NCI-H128 (cell line): ENCODE measurements around the gene ADAMTS9.
A peak's percentile ranks its signal among the peaks of the same experiment; 100 is the strongest.

Experiments used
- DNase-seq: peaks from one replicate; lab custom pipeline; 2025; ENCODE audit not compliant: unreplicated experiment; lab: John Stamatoyannopoulos, UW

Gene ADAMTS9

DNA sequence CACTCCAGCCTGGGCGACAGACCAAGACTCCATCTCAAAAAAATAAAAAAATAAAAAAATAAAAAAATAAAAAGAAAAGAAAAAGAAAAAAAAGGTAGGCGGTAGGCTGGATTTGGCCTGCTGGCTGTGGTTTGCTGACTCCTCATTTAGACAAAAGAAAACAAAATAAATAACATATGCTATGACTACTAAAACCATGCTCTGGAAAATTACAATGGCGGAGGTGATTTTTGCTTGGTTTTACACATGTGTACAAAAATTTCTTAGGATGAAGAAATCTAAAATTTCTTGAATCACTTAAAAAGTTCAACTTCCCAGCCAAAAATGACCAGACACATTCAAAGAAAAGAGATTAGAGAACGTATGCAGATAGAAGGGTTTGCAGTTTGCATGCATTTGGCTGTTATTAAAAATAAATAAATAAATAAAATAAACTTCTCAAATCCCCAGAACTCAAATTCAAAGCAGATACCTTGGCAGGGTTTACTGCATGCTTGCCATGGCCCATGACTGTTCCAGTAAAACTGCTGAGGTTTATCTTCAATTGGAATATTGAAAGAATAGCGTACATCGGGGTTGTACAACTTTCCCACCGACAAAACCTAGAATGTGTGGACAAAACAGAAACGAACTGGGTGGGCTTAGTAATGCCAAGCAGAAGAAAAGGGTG is 65.9 kb downstream of the ADAMTS9 start:
- DNase-seq: no peak

DNA sequence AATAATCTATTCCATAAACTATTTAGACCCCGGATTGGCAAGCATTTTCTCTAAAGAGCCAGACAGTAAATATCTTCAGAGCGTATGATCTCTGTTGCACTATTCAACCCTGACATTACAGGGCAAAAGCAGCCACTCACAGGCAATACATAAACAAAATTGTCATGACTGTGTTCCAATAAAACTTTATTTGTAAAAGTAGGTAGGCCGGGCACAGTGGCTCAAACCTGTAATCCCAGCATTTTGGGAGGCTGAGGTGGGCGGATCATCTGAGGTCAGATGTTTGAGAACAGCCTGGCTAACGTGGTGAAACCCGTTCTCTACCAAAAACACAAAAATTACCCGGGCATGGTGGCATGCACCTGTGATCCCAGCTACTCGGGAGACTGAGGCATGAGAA is 66.5 kb downstream of the ADAMTS9 start:
- DNase-seq: no peak

DNA sequence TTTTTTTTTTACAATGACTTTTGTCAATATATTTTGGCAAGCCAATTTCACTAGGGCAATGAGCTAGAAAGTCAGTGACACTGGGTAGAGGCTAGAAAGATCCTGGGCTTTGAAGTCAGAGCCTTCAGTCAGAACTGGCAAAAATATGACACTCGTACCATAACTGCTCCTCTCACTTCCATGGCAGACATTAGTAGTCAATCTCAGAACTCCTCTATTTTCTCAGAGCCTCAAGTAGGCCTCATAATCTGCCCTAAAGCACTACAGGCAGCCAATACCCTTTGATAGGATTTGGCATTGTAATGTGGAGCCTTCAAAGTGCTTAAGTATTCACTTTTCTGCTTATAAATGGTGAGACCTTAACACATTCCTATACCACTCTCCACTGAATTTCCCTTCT is 67.8 kb downstream of the ADAMTS9 start:
- no peak for DNase-seq

DNA sequence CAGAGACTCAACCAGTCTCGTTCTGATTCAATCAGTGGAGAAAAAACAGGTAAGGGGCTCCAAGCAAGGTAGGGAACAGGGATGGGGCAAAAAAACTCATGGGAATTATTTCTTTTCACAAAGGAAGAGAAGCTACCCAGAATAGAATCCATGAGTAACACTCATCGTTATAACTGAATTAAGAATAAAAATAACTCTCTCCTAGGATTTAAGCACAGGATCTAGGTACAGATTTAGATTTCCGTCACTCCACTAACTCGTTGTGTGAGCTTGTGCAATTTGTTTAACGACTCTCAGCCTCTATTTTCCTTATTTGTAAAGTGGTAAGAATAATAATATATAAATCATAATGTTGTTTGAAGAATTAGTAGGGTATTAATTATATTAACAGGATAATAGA is 68.6 kb downstream of the ADAMTS9 start:
- DNase-seq: no peak

DNA sequence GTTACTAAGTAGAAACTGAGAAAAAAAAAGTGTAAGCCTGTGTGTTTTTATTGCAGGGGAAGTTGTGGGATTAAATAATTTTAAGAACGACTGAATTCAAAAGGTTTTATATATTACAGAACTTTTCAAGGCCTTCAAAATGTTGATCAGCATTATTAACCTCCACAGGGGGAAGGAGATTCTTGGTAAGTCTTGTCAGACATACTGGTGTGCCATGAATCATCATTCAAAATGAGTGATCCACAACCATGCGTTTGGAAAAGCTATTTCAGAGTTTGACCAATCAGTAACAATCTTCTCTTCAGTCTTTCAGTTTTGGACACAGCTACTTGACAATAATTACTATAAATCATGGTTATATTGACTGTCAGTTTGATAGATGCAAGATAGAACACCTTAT is 70.2 kb downstream of the ADAMTS9 start:
- DNase-seq: no peak

DNA sequence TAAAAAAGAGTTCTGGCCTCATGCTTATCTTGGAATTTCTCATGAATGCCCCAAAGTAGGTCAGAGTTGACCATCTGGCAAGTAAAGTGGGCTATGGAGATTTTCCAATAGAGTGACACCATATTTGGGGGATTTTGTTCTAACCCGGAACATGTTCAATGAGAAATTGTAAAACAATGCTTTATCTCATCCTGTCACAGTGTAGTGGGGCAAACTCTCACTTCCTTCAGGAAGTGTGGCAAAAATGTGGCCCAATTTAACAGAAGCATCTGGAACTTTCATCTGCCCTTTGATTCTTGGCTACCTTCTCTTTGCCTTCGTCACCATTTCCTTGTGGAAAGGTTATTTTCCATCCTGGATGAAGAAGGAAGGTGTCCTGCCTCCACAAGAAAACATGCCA is 70.8 kb downstream of the ADAMTS9 start:
- no peak for DNase-seq

DNA sequence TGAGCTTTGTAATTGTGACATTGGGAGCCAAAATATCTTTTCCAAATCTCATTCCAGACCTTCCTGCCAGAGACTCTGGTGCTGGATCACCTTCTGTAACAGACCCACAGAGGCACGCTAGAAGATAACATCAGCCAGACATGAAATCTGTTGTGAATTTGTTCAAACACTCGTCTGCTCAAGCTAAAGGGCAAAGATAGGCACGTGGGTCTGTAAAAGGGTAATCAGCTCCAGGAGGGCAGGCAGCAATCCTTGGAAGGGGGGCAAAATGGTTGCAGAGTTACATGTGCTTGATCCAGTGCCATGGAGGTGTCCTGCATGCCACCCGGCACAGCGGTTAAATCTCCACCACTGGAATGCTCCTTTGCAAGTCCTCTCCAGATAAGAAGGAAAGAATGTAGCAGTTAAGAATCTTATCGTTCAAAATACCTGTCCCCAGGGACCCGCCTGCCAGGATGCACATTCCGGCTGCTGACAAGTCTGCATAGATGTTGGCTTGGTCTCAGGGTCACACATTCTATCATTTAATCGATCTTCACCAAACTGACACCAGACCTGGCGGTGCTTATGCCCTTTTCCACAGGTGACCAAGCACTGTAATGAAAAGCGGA is 74.8 kb downstream of the ADAMTS9 start:
- no peak for DNase-seq

DNA sequence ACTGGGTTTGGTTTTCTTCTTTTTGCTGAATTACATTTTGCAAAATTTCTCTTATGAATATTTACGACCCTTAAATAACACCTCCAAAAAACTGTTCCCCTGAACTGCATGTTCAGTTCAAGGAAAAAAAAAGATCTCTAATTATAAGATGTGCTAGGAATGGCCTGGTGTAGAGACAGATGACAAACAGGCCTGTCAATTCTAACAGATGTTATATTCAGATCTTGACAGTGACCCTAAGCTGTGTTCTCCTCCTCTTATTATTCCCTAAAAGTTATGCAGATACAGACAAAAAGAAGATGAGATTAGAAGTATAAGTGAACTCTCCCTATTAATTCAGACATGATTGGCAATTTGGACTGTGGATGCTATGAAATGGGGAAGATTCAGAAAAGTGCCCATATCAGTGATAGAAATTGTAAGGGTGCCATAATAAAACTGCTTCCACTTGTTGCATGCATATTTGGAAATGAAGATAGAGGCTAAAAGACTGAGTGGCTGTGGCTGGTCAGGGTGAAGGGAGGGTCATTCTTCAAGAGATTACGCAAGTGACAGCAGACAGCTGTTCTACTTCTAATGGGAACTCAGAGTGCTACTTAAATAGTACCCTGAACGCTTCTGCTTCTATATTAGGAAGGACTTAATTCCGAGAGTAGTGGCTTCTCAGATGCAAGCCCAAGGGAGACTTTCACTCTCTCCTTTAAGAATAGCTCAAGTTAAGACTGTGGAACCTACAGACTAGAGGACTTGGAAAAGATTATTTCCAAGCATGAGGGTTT is 75.5 kb downstream of the ADAMTS9 start:
- no peak for DNase-seq

DNA sequence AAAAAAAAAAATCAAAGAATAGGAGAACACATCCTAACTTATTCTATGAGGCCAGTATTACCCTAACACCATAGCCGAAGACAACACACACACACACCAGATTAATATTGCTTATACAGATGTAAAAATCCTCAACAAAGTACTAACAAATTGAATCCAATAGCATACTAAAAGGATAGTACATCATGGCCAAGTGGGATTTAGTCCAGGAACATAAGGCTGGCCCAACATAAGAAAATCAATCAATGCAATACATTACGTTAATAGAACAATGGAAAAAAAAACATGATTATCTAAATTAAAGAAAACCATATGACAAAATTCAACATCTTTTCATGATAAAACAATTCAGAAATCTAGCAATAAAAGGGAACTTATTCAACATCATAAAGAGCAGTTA is 79.1 kb downstream of the ADAMTS9 start:
- DNase-seq: no peak

DNA sequence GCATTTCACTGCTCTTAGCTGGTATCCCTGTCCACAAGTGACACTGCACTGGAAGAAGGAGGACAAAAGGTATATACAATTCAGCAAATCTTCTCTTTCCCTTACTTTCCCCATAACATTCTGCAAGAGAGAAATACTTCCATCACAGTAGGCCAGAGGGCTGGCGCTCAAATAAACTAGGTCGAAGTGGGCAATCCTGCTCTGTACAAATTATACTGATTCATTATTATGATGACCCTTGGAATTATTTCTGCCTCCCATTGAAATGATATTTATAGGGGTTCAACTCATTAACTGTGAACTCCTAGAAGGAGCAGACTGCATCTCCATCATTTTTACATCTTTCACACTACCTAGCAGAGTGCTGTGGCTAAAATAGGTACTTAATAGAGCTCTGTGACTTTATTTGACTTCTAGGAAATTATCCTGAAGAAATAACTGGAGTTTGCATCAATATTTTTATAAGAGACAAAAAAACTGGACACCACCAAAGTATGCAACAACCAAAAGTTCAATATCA is 80.7 kb downstream of the ADAMTS9 start:
- no peak for DNase-seq

DNA sequence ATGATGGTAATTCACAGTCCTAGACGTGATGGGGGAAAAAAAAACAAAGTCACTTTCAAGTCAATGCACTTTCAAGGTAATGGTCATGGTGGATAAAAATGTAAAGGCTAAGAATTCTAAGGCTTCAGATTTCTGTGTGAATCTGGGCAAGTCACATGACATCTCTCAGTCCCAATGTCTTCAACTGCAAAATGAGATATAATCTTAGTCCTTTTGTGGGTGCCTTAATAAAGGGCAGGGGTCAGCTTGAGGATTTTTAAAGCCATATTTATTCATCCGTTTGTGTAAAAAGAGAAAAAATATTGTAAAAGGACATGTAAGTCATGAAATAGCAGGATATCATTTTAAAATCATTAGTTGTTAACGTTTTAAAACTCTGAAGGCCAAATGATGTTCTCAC is 83.5 kb downstream of the ADAMTS9 start:
- no peak for DNase-seq

DNA sequence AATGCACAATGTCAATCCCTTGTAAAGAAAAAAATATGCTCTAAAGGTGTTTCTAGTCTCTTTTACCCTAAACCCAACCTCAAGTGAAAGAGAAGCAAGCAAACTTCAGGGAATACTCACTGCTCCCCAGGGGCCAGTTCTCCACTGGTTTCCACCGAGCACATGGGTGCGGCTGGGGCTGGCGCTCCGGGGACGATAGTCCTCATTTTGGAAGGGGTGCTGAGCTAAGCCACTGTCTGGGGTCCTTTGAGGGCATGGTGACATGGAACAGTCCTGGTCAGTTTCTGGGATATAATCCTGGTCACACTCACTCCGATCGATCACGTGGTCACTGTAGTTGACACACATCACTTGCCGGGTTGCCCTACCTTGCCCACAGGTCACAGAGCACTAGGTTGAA is 86.0 kb downstream of the ADAMTS9 start:
- no peak for DNase-seq

DNA sequence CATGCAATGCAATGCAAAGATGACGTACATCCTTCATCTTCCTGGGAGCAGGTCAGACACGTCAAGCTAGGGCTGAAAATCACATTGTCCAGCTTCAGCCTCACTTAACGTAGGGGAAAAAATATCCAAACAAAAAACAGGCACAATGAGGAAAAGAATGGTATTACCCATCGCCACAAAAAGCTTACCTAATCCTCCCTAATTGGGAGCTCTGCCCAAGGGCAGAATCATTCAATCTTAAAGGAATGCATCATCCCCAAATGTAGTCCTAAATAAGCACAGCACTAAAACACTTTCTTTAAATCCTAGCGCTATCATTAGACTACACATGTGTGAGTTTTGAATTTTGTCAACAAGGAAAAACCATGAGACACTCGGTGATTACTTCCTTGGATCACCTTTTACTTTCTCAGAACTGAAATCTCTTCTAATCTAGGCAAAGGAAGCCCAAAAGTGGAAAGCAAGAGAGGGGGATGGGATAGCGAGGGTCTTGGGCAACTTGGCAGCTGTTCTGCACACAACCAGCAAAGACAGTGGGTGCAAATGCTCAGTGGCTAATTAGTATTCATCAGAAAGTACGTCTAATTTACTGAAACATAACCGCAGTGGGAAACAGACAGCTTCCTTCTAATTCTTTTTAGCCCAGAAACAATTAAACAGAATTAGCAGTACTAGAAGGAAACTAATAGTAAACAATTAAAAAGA is 87.4 kb downstream of the ADAMTS9 start:
- DNase-seq: no peak

DNA sequence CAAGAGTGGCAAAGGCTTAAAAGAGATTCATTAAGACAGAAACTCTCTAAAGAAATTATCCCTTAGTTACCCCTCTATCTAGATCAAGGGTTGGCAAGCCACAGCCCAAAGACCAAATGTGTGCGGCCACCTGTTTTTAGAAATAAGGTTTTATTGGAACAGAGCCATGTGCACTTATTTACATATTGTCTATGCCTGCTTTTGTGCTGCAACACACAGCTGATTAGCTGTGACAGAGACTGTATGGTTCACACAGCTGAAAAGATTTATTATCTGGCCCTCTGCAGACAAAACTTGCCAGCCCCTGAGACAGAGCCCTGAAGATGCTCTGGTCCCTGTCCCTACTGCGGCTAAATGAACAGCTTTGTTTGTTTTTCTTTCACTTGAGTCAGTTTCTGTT is 88.1 kb downstream of the ADAMTS9 start:
- DNase-seq: peak; percentile 3

DNA sequence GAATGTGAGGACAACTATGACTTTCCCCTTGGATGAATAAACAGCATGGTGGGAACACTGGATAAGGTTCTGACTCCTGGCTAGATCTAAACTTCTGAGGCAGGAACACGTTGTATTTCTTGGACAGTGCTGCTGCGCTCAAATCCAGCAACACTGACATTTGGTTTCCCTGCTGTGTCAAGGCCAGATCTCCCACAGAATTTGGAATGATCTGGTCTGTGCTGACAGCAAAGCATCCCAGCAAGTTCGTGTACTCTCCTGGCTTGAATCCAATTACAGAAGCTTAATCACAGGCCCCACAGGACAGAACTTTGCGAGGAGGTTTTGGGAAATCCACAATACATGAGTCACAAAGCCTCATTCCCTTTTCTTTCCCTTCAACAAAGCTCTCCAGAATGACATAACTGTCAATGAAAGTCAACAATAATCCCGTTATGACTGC is 92.5 kb downstream of the ADAMTS9 start:
- DNase-seq: no peak

DNA sequence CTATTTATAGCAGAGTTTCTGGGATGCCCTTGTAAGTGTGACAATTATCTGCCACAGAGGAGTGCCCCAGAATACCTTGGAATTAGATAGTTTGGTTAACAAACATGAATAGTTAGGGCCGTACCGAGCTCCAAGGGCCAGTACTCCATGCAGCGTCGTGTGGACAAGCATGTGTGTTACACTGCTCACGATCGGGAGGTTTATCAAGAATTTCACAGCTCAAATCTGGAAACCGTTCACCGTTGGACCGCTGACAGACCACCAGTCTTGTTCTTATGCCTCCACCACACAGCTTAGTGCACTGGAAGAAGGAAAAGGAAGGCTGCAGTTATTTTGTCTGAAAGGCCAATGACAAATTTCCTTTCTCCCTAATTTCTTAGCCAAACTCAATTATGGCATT is 93.7 kb downstream of the ADAMTS9 start:
- DNase-seq: no peak

DNA sequence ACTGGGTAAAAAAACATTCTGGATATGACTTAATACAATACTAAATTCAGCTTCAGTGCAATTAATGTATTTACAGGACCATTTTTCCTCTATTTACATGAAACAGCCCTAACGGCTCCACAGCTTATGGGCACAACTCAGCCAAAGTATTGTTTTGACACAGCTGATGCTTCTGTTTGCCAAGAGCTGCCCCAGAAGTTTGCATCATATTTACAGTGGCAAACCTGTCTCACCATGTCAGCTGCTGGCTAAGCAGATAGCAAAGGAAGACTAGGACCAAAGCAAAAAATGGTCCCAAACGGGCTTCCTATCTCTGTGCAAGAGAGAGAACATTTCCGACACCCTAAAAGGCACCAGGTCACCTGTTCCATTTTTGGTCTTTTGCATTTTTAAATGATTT is 94.5 kb downstream of the ADAMTS9 start:
- no peak for DNase-seq

DNA sequence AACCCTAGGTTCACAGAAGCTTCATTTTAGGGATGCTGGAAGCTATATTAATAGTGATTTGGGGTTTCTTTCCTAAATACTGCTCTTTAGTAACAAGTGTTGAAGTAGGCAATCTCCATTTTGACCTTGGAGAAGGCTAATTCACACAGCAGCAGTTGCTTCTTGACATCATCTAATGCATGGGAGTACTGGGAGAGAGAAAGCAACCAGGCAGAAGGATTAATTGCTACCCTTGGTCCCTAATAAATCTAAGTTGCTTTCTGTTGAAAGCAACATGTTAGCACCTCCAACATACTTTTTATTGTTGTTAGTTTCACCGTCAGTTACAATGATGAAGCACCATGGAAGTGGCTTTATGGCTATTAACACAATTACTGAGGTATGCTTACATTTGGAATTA is 96.2 kb downstream of the ADAMTS9 start:
- DNase-seq: no peak

DNA sequence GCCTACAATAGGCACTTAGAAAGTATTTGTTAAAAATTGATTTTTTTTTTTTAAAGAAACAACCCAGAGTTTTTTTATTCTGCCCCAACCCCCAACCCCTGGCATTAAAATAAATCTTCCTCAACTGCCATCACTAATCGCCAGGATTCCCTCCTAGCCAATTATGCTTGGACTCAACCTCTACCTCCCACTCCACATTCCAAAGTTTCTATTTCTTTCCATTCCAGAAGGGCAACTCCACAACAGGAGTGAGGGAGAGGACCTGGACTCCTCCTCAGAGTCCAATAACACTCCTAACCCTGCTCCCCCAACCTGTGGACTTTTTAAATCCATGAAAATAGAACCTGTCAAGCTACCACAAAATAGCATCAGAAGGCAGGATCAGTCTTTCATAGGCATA is 99.4 kb downstream of the ADAMTS9 start:
- no peak for DNase-seq

DNA sequence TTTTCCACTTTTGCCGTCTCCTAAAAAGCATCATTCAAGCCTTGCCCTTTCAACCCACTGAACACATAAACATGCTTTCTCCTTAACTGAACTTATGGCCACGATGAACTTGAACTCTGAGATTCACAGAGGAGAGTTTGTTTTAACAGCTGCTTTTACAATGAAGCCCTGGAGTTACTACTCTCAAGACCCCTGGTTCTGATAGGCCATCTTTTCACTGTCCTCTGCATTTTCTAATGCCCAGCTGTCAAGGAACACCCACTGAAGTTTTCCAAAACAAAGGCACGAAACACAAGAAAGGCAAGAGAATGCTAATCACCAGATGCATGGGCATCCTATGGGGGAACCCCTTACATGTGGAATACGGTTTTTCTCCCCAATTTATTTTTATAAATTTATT is 100.8 kb downstream of the ADAMTS9 start:
- DNase-seq: no peak

DNA sequence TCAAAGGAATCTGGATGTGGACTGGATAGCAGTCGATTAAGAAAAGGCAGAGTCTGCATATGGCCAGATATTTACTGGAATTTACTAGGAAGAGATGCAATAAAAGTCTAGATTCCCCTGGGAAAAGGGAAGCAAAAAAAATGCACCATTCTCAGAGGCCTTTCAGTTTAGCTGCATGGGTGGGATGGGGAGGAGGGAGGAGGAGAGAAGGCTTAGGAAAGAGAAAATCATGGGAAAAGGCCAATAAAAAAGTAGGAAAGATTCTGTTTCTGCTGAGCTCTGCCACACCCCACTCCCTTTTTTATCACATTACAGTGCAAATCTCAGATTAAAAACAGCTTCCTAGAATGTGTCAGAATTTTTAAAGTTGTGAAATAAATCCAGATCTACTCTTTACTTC is 103.6 kb downstream of the ADAMTS9 start:
- no peak for DNase-seq

DNA sequence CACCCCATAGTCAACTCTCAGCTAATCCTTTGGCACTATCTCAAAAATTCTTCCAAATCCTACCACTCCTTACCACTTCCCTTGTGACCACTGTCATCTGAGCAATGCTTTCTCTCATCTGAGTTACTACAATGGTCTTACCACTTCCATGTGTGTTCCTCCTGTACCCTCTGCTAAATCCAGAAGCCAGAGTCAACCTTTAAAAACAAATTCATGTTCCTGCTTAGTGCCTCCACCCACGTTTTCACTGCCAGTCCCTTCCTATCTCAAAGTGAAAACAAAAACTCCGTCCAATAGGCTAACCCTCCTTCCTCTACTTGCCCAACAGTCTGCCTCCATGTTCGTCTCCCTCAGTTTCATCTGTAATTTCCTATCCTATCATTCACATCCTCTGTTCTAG is 109.0 kb downstream of the ADAMTS9 start:
- no peak for DNase-seq
